ENCODE data around the gene SLC30A10.
"Not testable (repeated sequence)": the region's sequence is repeated elsewhere in the genome, so short reads cannot be mapped to it uniquely, and the experiment has no call there.

Gene SLC30A10

DNA sequence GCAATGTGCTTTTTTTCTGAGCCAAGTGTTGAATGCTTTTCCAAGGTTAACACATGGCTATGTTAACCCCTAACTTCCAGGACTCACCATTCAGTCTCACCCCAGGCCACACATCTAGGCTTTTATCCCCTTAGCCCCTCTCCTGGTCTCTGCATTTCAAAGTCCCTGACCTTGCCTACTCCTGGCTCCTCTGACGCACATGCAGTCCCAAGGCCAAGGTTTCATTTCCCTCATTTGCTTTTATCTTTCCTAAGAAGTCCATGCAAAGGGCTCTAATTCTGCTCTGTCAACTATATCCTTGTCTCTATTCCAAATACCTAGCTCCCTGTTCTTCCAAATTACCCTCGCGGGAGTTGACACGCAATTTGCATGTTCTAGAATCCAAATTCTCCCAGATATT is 25.4 kb downstream of the SLC30A10 start:
- TF ChIP-seq, protein P1, sequence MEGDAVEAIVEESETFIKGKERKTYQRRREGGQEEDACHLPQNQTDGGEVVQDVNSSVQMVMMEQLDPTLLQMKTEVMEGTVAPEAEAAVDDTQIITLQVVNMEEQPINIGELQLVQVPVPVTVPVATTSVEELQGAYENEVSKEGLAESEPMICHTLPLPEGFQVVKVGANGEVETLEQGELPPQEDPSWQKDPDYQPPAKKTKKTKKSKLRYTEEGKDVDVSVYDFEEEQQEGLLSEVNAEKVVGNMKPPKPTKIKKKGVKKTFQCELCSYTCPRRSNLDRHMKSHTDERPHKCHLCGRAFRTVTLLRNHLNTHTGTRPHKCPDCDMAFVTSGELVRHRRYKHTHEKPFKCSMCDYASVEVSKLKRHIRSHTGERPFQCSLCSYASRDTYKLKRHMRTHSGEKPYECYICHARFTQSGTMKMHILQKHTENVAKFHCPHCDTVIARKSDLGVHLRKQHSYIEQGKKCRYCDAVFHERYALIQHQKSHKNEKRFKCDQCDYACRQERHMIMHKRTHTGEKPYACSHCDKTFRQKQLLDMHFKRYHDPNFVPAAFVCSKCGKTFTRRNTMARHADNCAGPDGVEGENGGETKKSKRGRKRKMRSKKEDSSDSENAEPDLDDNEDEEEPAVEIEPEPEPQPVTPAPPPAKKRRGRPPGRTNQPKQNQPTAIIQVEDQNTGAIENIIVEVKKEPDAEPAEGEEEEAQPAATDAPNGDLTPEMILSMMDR (conservative IDR thresholded peaks at IDR 0.05), result no peak
- no peak overlapping the region for H3K27ac ChIP-seq

DNA sequence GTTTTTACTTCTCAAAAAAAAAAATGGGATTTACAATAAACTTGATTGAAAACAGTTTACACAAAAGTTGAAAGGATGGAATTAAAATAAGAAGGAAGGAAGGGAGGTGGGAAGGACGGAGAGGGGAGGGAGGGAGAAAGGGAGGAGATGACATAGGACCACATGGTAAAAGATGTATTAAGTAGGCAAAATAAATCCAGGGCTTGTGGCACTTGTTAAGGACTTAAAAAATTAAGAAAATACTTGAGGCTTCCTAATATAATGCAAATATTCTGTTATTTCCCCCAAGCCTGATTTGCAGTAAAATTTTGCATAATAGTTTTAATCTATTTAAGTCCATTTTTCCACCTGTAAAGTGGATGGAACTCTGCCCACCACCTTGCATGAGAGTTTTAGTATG is 27.5 kb downstream of the SLC30A10 start:
- no peak overlapping the region; the same call in 1 of the 2 replicates for H3K27ac ChIP-seq
- TF ChIP-seq, protein P1 (conservative IDR thresholded peaks at IDR 0.05), result no peak

DNA sequence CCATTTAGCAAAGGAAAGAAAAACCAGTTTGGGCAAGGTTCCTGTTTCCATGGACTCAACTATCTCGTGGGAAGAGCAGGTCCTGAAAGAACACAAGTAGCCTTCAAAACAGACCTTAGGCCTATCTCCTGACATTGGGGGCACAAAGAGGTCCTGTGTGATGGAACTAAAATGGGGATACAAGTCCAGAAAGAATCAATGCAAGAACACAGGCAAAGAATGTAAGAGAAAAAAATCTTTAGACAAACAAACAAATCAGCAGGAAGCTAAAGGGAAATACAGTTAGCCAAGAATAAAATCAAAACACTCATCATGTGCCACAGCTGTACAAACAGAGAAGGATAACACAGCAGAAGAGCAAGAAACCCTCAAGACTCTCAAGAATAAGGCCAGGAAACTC is 28.2 kb downstream of the SLC30A10 start:
- TF ChIP-seq, protein P1 (conservative IDR thresholded peaks at IDR 0.05), result no peak

DNA sequence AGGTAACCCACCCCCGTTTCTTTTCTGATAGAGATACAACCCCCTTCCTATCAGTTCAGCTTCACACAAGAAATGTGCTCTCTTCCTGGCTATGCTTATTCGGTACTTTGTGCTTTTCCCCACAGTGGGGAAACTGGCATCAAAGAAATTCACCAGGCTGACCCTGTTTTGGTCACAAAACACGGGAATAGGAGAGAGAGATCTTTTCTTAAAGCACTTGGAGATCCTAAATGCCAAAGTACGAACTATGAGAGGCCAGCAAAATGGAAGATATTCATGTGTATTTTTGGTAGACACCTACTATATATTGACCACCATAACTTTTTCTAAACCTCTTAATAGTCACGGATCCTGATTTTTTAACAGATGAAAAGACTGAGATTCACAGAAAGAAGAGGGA is 30.0 kb downstream of the SLC30A10 start:
- no peak overlapping the region for H3K27ac ChIP-seq
- TF ChIP-seq, protein P1 (conservative IDR thresholded peaks at IDR 0.05), result no peak

More for the DNA sequence above, 28.2 kb downstream of the SLC30A10 start:
- H3K27ac ChIP-seq, result peak overlapping the region; percentile 23; the same call in 1 of the 2 replicates

DNA sequence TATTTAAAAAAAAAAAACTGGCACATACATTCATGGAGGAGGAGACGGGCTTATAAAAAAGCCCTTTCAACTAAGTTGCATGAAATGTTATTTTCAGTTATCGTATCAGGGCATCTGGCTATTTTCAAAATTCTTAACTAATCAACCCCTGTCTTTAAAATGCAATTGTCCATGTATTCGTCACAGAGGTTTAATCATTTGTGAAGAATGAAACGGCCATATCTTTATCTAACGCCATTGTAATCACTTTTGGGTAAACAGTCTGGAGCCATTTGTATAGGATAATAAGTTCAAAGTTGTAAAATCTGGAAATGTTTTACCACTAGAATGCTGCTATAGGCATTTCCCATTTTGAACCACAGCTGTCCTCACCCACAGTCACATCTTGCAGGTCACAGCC is 30.4 kb downstream of the SLC30A10 start:
- no peak overlapping the region for H3K27ac ChIP-seq
- TF ChIP-seq, protein P1 (conservative IDR thresholded peaks at IDR 0.05), result no peak

DNA sequence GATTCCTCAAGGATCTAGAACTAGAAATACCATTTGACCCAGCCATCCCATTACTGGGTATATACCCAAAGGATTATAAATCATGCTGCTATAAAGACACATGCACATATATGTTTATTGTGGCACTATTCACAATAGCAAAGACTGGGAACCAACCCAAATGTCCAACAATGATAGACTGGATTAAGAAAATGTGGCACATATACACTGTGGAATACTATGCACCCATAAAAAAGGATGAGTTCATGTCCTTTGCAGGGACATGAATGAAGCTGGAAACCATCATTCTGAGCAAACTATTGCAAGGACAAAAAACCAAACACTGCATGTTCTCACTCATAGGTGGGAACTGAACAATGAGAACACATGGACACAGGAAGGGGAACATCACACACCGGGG is 36.1 kb downstream of the SLC30A10 start:
- H3K27ac ChIP-seq, result not testable (repeated sequence)

DNA sequence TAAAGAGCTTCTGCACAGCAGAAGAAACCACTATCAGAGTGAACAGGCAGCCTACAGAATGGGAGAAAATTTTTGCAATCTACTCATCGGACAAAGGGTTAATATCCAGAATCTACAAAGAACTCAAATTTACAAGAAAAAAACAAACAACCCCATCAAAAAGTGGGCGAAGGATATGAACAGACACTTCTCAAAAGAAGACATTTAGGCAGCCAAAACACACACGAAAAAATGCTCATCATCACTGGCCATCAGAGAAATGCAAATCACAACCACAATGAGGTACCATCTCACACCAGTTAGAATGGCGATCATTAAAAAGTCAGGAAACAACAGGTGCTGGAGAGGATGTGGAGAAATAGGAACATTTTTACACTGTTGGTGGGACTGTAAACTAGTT is 36.5 kb downstream of the SLC30A10 start:
- H3K27ac ChIP-seq, result not testable (repeated sequence)

DNA sequence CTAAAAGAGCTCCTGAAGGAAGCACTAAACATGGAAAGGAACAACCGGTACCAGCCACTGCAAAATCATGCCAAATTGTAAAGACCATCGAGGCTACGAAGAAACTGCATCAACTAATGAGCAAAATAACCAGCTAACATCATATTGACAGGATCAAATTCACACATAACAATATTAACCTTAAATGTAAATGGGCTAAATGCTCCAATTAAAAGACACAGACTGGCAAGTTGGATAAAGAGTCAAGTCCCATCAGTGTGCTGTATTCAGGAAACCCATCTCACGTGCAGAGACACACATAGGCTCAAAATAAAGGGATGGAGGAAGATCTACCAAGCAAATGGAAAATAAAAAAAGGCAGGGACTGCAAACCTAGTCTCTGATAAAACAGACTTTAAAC is 39.7 kb downstream of the SLC30A10 start:
- not testable (repeated sequence) for H3K27ac ChIP-seq

DNA sequence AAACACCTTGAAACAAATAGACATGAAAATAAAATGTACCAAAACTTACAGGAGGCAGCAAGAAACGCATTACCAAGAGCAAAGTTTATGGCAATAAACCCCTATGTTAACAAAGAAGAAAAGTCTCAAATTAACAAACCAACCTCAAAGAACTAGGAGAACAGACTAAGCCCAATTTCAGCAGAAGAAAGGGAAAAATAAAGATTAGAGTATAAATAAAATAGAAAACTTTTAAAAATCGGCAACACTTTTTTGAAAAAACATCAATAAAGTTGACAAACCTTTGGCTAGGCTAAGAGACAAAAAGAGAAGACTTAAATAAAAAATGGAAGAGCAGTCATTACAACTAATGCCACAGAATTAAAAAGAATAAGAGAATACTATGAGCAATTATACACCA is 42.7 kb downstream of the SLC30A10 start:
- TF ChIP-seq, protein P1 (conservative IDR thresholded peaks at IDR 0.05), result no peak

More for the DNA sequence above, 42.7 kb downstream of the SLC30A10 start:
- H3K27ac ChIP-seq, result no peak overlapping the region
